ENCODE results near the gene PLSCR4.

DNA sequence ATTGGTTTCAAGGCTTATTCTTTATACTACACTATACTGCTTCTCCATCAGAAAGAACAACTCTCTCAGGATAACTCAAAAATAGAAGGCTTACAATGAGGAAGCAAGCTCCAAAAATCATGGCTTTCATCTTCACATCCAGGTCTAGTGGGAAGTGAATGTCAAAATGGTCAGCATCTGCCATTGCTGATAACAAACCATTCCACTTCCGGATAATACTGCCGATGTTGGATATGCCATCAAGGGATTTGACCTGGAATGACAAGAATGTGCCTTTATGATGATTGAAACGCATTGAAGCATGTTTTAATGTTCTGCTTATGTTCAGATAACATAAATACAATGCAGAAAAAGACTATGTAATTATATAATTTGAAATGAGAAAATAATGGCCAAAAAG is 55.9 kb downstream of the PLSCR4 start:
- TF ChIP-seq, protein P1, sequence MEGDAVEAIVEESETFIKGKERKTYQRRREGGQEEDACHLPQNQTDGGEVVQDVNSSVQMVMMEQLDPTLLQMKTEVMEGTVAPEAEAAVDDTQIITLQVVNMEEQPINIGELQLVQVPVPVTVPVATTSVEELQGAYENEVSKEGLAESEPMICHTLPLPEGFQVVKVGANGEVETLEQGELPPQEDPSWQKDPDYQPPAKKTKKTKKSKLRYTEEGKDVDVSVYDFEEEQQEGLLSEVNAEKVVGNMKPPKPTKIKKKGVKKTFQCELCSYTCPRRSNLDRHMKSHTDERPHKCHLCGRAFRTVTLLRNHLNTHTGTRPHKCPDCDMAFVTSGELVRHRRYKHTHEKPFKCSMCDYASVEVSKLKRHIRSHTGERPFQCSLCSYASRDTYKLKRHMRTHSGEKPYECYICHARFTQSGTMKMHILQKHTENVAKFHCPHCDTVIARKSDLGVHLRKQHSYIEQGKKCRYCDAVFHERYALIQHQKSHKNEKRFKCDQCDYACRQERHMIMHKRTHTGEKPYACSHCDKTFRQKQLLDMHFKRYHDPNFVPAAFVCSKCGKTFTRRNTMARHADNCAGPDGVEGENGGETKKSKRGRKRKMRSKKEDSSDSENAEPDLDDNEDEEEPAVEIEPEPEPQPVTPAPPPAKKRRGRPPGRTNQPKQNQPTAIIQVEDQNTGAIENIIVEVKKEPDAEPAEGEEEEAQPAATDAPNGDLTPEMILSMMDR (IDR thresholded peaks at IDR 0.05): no peak
- no peak for TF ChIP-seq POLR2A (IDR thresholded peaks at IDR 0.05)
